GM21515 (cell line): ENCODE measurements around the gene SNX1.
A peak's percentile ranks its signal among the peaks of the same experiment; 100 is the strongest.
"Not testable (repeated sequence)": the region's sequence is repeated elsewhere in the genome, so short reads cannot be mapped to it uniquely, and the experiment has no call there.

Source experiments
- ATAC-seq: cut with Tn5 transposase; IDR thresholded peaks from one replicate; pipeline ENCODE4 v1.9.1; 2021; ENCODE audit not compliant: unreplicated experiment

The SNX1 gene

GRCh38 chr15:64072812-64073211, 23.0 kb upstream of the SNX1 start:
- ATAC-seq = no peak

GRCh38 chr15:64073496-64073895, 22.3 kb upstream of the SNX1 start:
- ATAC-seq = not testable (repeated sequence)

- no peak for ATAC-seq
Observed at GRCh38 chr15:64082757-64083156, 13.0 kb upstream of the SNX1 start.

GRCh38 chr15:64089543-64090280, 6.1 kb upstream of the SNX1 start:
- ATAC-seq = no peak

GRCh38 chr15:64090527-64090926, 5.3 kb upstream of the SNX1 start:
- no peak for ATAC-seq

GRCh38 chr15:64092075-64092820, 3.5 kb upstream of the SNX1 start:
- ATAC-seq = no peak

- ATAC-seq = no peak
Observed at GRCh38 chr15:64092864-64093626, 2.7 kb upstream of the SNX1 start.

GRCh38 chr15:64093627-64094417, 2.0 kb upstream of the SNX1 start, which contains the start of gene CIAO2A:
Gene CIAO2A, minus strand, starts transcription at chr15:64093838. Its CDS starts 70 bp downstream, at chr15:64093768.
- ATAC-seq = peak; percentile 56

GRCh38 chr15:64095431-64095794, 369 bp upstream of the SNX1 start:
- no peak for ATAC-seq

- no peak for ATAC-seq
Observed at GRCh38 chr15:64096668-64097384, 1.0 kb downstream of the SNX1 start.

- no peak for ATAC-seq
Observed at GRCh38 chr15:64099379-64099778, 3.6 kb downstream of the SNX1 start.

- ATAC-seq = no peak
Observed at GRCh38 chr15:64100958-64101357, 5.2 kb downstream of the SNX1 start.

- no peak for ATAC-seq
Observed at GRCh38 chr15:64102497-64102896, 6.7 kb downstream of the SNX1 start.

GRCh38 chr15:64105113-64105704, 9.4 kb downstream of the SNX1 start:
- ATAC-seq = no peak

GRCh38 chr15:64107337-64107736, 11.6 kb downstream of the SNX1 start:
- ATAC-seq = no peak

GRCh38 chr15:64110108-64110701, 14.4 kb downstream of the SNX1 start:
- not testable (repeated sequence) for ATAC-seq

GRCh38 chr15:64110950-64111678, 15.3 kb downstream of the SNX1 start:
- ATAC-seq = no peak

- ATAC-seq = no peak
Observed at GRCh38 chr15:64111679-64112050, 15.9 kb downstream of the SNX1 start.
